KOPT-K1 (cell line): Measurements from ENCODE around the gene RDH13.

Experiments used
- H3K27ac ChIP-seq: fragments of 200-600 bp; sonication (generic); 2 replicates; pipeline ENCODE4 v1.5.1; 2016; ENCODE audit warnings: antibody characterized with exemption, mild to moderate bottlenecking, low read depth, low read length; ENCODE audit not compliant: poor library complexity, severe bottlenecking
- H3K36me3 ChIP-seq: fragments of 200-600 bp; sonication (generic); 2 replicates; pipeline ENCODE4 v1.5.1; 2017; ENCODE audit warnings: antibody characterized with exemption, mild to moderate bottlenecking, low read length, moderate library complexity; ENCODE audit not compliant: insufficient read depth
- H3K9me3 ChIP-seq: fragments of 200-600 bp; sonication (generic); 2 replicates; pipeline ENCODE4 v1.5.1; 2017; ENCODE audit warnings: antibody characterized with exemption, low read length, mild to moderate bottlenecking; ENCODE audit not compliant: insufficient read depth, poor library complexity, severe bottlenecking

RDH13 gene

GRCh38 chr19:55085923-55086715 is 23.2 kb upstream of the RDH13 start:
- Histone ChIP-seq H3K9me3 (peaks cover 9% of the 10 kb centered on the region), H3K27ac (no peak overlapping the region), H3K36me3 (peaks cover 24% of the 10 kb centered on the region; the same call in 1 of the 2 replicates)

GRCh38 chr19:55084416-55084815 is 21.5 kb upstream of the RDH13 start:
- peaks cover 9% of the 10 kb centered on the region for H3K9me3 ChIP-seq
- H3K27ac ChIP-seq, result no peak overlapping the region
- H3K36me3 ChIP-seq, result peaks cover 11% of the 10 kb centered on the region; the same call in 1 of the 2 replicates

- peaks cover 9% of the 10 kb centered on the region for H3K9me3 ChIP-seq
- H3K36me3 ChIP-seq, result peaks cover 11% of the 10 kb centered on the region; the same call in 1 of the 2 replicates
- no peak overlapping the region for H3K27ac ChIP-seq
Measured at GRCh38 chr19:55083004-55083850, 20.3 kb upstream of the RDH13 start.

- peaks cover 1% of the 10 kb centered on the region; the same call in 1 of the 2 replicates for H3K36me3 ChIP-seq
- H3K9me3 ChIP-seq, result peaks cover 9% of the 10 kb centered on the region
- no peak overlapping the region for H3K27ac ChIP-seq
Measured at GRCh38 chr19:55082020-55082851, 19.3 kb upstream of the RDH13 start.

- no peak overlapping the region for H3K27ac ChIP-seq
- no peaks in the 10 kb centered on the region for H3K36me3 ChIP-seq
- peaks cover 9% of the 10 kb centered on the region for H3K9me3 ChIP-seq
Measured at GRCh38 chr19:55081770-55082019, 18.7 kb upstream of the RDH13 start.

- H3K9me3 ChIP-seq, result peaks cover 9% of the 10 kb centered on the region
- H3K27ac ChIP-seq, result peak overlapping the region; percentile 46
Measured at GRCh38 chr19:55080968-55081769, 18.2 kb upstream of the RDH13 start.

GRCh38 chr19:55080121-55080967 is 17.4 kb upstream of the RDH13 start:
- peaks cover 9% of the 10 kb centered on the region for H3K9me3 ChIP-seq
- H3K36me3 ChIP-seq, result no peaks in the 10 kb centered on the region
- H3K27ac ChIP-seq, result peak overlapping the region; percentile 46

More at GRCh38 chr19:55080968-55081769, 18.2 kb upstream of the RDH13 start:
- no peaks in the 10 kb centered on the region for H3K36me3 ChIP-seq

- Histone ChIP-seq H3K36me3 (no peaks in the 10 kb centered on the region), H3K27ac (no peak overlapping the region), H3K9me3 (peaks cover 9% of the 10 kb centered on the region)
Measured at GRCh38 chr19:55079400-55080038, 16.6 kb upstream of the RDH13 start.

GRCh38 chr19:55078996-55079395 is 16.0 kb upstream of the RDH13 start:
- no peaks in the 10 kb centered on the region for H3K36me3 ChIP-seq
- H3K9me3 ChIP-seq, result peaks cover 9% of the 10 kb centered on the region
- H3K27ac ChIP-seq, result no peak overlapping the region

- Histone ChIP-seq H3K9me3 (peaks cover 9% of the 10 kb centered on the region), H3K27ac (no peak overlapping the region), H3K36me3 (no peaks in the 10 kb centered on the region)
Measured at GRCh38 chr19:55077106-55077505, 14.2 kb upstream of the RDH13 start.

GRCh38 chr19:55076321-55076720 is 13.4 kb upstream of the RDH13 start:
- Histone ChIP-seq H3K27ac (no peak overlapping the region), H3K9me3 (peaks cover under 1% of the 10 kb centered on the region), H3K36me3 (no peaks in the 10 kb centered on the region)

- H3K36me3 ChIP-seq, result no peaks in the 10 kb centered on the region
- H3K27ac ChIP-seq, result no peak within 1 kb of the TSS
Measured at GRCh38 chr19:55075371-55075998, 12.5 kb upstream of the RDH13 start, which contains the start of gene EPS8L1. Gene EPS8L1 (plus strand): TSS chr19:55075869. CDS start chr19:55076445, 576 bp downstream.

GRCh38 chr19:55071913-55072312 is 9.0 kb upstream of the RDH13 start:
- no peaks in the 10 kb centered on the region for H3K9me3 ChIP-seq
- no peak overlapping the region for H3K27ac ChIP-seq
- no peaks in the 10 kb centered on the region for H3K36me3 ChIP-seq

More at GRCh38 chr19:55075371-55075998, 12.5 kb upstream of the RDH13 start, which contains the start of gene EPS8L1:
- no peaks in the 10 kb centered on the region for H3K9me3 ChIP-seq
